H9 (cell line): ENCODE data around the gene CYP24A1. TPM values are rescaled to one million over a fixed set of nuclear protein-coding genes. Genes with fewer than 3 reads are reported as not detected.

Experiments
- DNase-seq: peaks from one replicate; pipeline ENCODE4 v3.0.0-alpha.2; 2017
- H2AFZ ChIP-seq: one replicate; pipeline ENCODE4 v1.6.1; 2013; ENCODE audit warnings: mild to moderate bottlenecking, low read length, control low read depth, moderate library complexity
- H2AK5ac ChIP-seq: 2 replicates; pipeline ENCODE4 v1.6.1; 2013; ENCODE audit warnings: low read length, control low read depth, mixed read lengths; ENCODE audit not compliant: insufficient read length
- H2BK120ac ChIP-seq: one replicate; pipeline ENCODE4 v1.6.1; 2013; ENCODE audit warnings: low read depth, mild to moderate bottlenecking, low read length, control low read depth, inconsistent platforms; ENCODE audit not compliant: poor library complexity, severe bottlenecking
- H2BK12ac ChIP-seq: 2 replicates; pipeline ENCODE4 v1.6.1; 2013; ENCODE audit warnings: low read length, control low read depth, mixed read lengths, low read depth; ENCODE audit not compliant: insufficient read length
- H2BK15ac ChIP-seq: 2 replicates; pipeline ENCODE4 v1.6.1; 2013; ENCODE audit warnings: low read depth, low read length, control low read depth
- H2BK20ac ChIP-seq: one replicate; pipeline ENCODE4 v1.6.1; 2013; ENCODE audit warnings: low read depth, mild to moderate bottlenecking, low read length, control low read depth, inconsistent platforms; ENCODE audit not compliant: poor library complexity, severe bottlenecking
- H2BK5ac ChIP-seq: 2 replicates; pipeline ENCODE4 v1.6.1; 2013; ENCODE audit warnings: low read length, control low read depth, mixed read lengths; ENCODE audit not compliant: insufficient read length
- H3K14ac ChIP-seq: 2 replicates; pipeline ENCODE4 v1.6.1; 2013; ENCODE audit warnings: low read length, control low read depth; ENCODE audit not compliant: insufficient read depth
- H3K18ac ChIP-seq: 2 replicates; pipeline ENCODE4 v1.6.1; 2013; ENCODE audit warnings: low read depth, mild to moderate bottlenecking, mixed read lengths, low read length, control low read depth; ENCODE audit not compliant: insufficient read length
- H3K23ac ChIP-seq: 2 replicates; pipeline ENCODE4 v1.6.1; 2013; ENCODE audit warnings: low read length, control low read depth, mixed read lengths, low read depth; ENCODE audit not compliant: insufficient read length
- H3K23me2 ChIP-seq: 2 replicates; pipeline ENCODE4 v1.6.1; 2013; ENCODE audit warnings: low read depth, mild to moderate bottlenecking, mixed read lengths, low read length, control low read depth; ENCODE audit not compliant: insufficient read length, poor library complexity, severe bottlenecking
- H3K27ac ChIP-seq: 2 replicates; pipeline ENCODE4 v1.5.1; 2013; ENCODE audit warnings: low read length, control low read depth, mixed read lengths, low read depth; ENCODE audit not compliant: insufficient read length
- H3K27me3 ChIP-seq: 2 replicates; pipeline ENCODE4 v1.6.1; 2013; ENCODE audit warnings: low read length, control low read depth, inconsistent platforms; ENCODE audit not compliant: insufficient read depth
- H3K4ac ChIP-seq: 2 replicates; pipeline ENCODE4 v1.6.1; 2013; ENCODE audit warnings: low read depth, mild to moderate bottlenecking, control low read depth, inconsistent platforms, low read length, moderate library complexity
- H3K4me1 ChIP-seq: 2 replicates; pipeline ENCODE4 v1.6.1; 2013; ENCODE audit warnings: low read length, control low read depth, inconsistent platforms; ENCODE audit not compliant: insufficient read depth
- H3K4me2 ChIP-seq: 2 replicates; pipeline ENCODE4 v1.6.1; 2013; ENCODE audit warnings: low read length, control low read depth, mixed read lengths; ENCODE audit not compliant: insufficient read length, insufficient read depth
- H3K56ac ChIP-seq: 2 replicates; pipeline ENCODE4 v1.6.1; 2013; ENCODE audit warnings: low read depth, mild to moderate bottlenecking, mixed read lengths, low read length, control low read depth; ENCODE audit not compliant: insufficient read length
- H3K79me1 ChIP-seq: 2 replicates; pipeline ENCODE4 v1.6.1; 2013; ENCODE audit warnings: low read depth, mild to moderate bottlenecking, moderate library complexity, low read length, control low read depth, inconsistent platforms; ENCODE audit not compliant: insufficient read depth, poor library complexity, severe bottlenecking
- H3K79me2 ChIP-seq: 2 replicates; pipeline ENCODE4 v1.6.1; 2013; ENCODE audit warnings: low read length, control low read depth, inconsistent platforms; ENCODE audit not compliant: insufficient read depth
- H3K9ac ChIP-seq: 2 replicates; pipeline ENCODE4 v1.6.1; 2013; ENCODE audit warnings: low read length, control low read depth, mixed read lengths; ENCODE audit not compliant: insufficient read length; ENCODE audit errors: extremely low read depth
- H3K9me3 ChIP-seq: one replicate; pipeline ENCODE4 v1.6.1; 2013; ENCODE audit warnings: low read depth, low read length, inconsistent platforms; ENCODE audit not compliant: control insufficient read depth
- H3T11ph ChIP-seq: one replicate; pipeline ENCODE4 v1.6.1; 2013; ENCODE audit warnings: mild to moderate bottlenecking, low read length, control low read depth, inconsistent platforms
- H4K20me1 ChIP-seq: one replicate; pipeline ENCODE4 v1.6.1; 2013; ENCODE audit not compliant: control insufficient read depth, insufficient read length, insufficient read depth
- H4K5ac ChIP-seq: 2 replicates; pipeline ENCODE4 v1.6.1; 2013; ENCODE audit warnings: low read depth, mild to moderate bottlenecking, mixed read lengths, low read length, control low read depth; ENCODE audit not compliant: insufficient read length
- H4K8ac ChIP-seq: replicated peaks from 2 replicates; pipeline ENCODE4 v1.6.1; 2013; ENCODE audit warnings: low read length, control low read depth, mixed read lengths, low read depth; ENCODE audit not compliant: insufficient read length
- H4K91ac ChIP-seq: 2 replicates; pipeline ENCODE4 v1.6.1; 2013; ENCODE audit warnings: low read depth, mild to moderate bottlenecking, moderate library complexity, mixed read lengths, low read length, control low read depth; ENCODE audit not compliant: insufficient read length
- H3K27ac Mint-ChIP-seq, 3 experiments: 2 replicates in 2 of 3; 3 replicates in 1 of 3; pipeline ENCODE4 v1.8.0; 2020 to 2021; ENCODE audit warnings: mixed read lengths in 3 of 3, mild to moderate bottlenecking in 1 of 3, moderate library complexity in 1 of 3
- H3K27me3 Mint-ChIP-seq: 2 replicates; pipeline ENCODE4 v1.8.0; 2021; ENCODE audit warnings: low read depth, mild to moderate bottlenecking, moderate library complexity, mixed read lengths
- H3K36me3 Mint-ChIP-seq, 3 experiments: 2 replicates in 2 of 3; 3 replicates in 1 of 3; pipeline ENCODE4 v1.8.0; 2020 to 2021; ENCODE audit warnings: low read depth in 3 of 3, mixed read lengths in 3 of 3; ENCODE audit not compliant: insufficient read depth in 1 of 3
- H3K4me1 Mint-ChIP-seq, 2 experiments: 2 replicates each; pipeline ENCODE4 v1.8.0; 2020; ENCODE audit warnings: mixed read lengths in 2 of 2
- H3K4me3 Mint-ChIP-seq, 2 experiments: 2 replicates in 1 of 2; 3 replicates in 1 of 2; pipeline ENCODE4 v1.8.0; 2020 to 2021; ENCODE audit warnings: mild to moderate bottlenecking in 2 of 2, mixed read lengths in 2 of 2, moderate library complexity in 1 of 2
- H3K9me3 Mint-ChIP-seq, 2 experiments: 2 replicates in 1 of 2; 3 replicates in 1 of 2; pipeline ENCODE4 v1.8.0; 2020; ENCODE audit warnings: mild to moderate bottlenecking in 2 of 2, mixed read lengths in 2 of 2, moderate library complexity in 1 of 2
- WGBS: extraction: QIAGEN DNeasy Blood & Tissue Kit; methylation state at CpG from one replicate; pipeline ENCODE4 v1.1.7; 2013; ENCODE audit warnings: missing lambda C conversion rate, low lambda C conversion rate, mixed read lengths; ENCODE audit not compliant: insufficient read length; ENCODE audit errors: extremely low coverage; 5-methylcytosine and 5-hydroxymethylcytosine counted together
- total RNA-seq: library from RNA; stranded (reverse); gene quantifications from 2 replicates; pipeline ENCODE4 v1.2.1, GENCODE V29; 2021
- TF ChIP-seq, protein P1 (sequence below): fragments of 200-600 bp; sonication (generic); conservative IDR thresholded peaks from 3 replicates; pipeline ENCODE4 v1.8.0; 2021; ENCODE audit warnings: antibody characterized with exemption, mild to moderate bottlenecking

Gene CYP24A1
- total RNA-seq, 1 experiment from 2014 or later, result not detected

DNA sequence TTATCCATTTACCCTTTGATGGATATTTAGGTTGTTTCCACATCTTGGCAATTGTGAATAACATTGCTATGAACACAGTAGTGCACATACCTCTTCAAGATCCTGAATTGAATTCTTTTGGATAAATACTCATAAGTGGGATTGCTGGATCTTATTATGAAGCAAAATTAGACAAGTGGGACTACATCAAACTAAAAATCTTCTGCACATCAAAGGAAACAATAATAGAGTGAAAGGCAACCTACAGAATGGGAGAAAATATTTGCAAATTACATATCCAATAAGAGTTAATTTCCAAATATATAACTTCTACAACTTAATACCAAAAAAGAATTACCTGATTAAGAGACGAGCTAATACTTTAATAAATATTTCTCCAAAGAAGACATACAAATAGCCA, 65.0 kb downstream of the CYP24A1 start:
- no peak overlapping the region for H2AK5ac ChIP-seq
- H2BK12ac ChIP-seq, result no peak overlapping the region
- H4K20me1 ChIP-seq, result no peaks in the 10 kb centered on the region

More for the DNA sequence above, 65.0 kb downstream of the CYP24A1 start:
- Histone ChIP-seq H2AFZ (no peak overlapping the region), H3K79me1 (no peaks in the 10 kb centered on the region), H3K79me2 (no peaks in the 10 kb centered on the region), H2BK15ac (no peak overlapping the region), H3K14ac (no peak overlapping the region), H3K23me2 (no peaks in the 10 kb centered on the region), H4K8ac (no peak overlapping the region), H4K91ac (no peak overlapping the region), H2BK20ac (no peak overlapping the region), H3K4me1 (no peaks in the 10 kb centered on the region; the same call in 1 of the 2 replicates), H3K4me2 (no peak overlapping the region), H2BK5ac (no peak overlapping the region), H3K27ac (no peak overlapping the region), H3K18ac (no peak overlapping the region), H4K5ac (no peak overlapping the region), H3K56ac (no peak overlapping the region), H3K9me3 (no peaks in the 10 kb centered on the region), H3K23ac (no peak overlapping the region), H2BK120ac (no peak overlapping the region), H3T11ph (no peak overlapping the region), H3K4ac (no peak overlapping the region), H3K27me3 (no peaks in the 10 kb centered on the region), H3K9ac (no peak overlapping the region)
- H3K4me3 Mint-ChIP-seq, result no peak overlapping the region
- no peak overlapping the region for H3K27ac Mint-ChIP-seq
- no CpG with 5 or more reads among the region's 1 CpG for WGBS
- H3K36me3 Mint-ChIP-seq, result no peaks in the 10 kb centered on the region
- H3K27me3 Mint-ChIP-seq, result no peaks in the 10 kb centered on the region; the same call in 1 of the 2 replicates
- no peaks in the 10 kb centered on the region; a peak in 1 of 5 replicates for H3K9me3 Mint-ChIP-seq
- H3K4me1 Mint-ChIP-seq, result peaks cover 2 to 3% of the 10 kb centered on the region in 2 experiments; a peak in 1 of 4 replicates
- TF ChIP-seq, protein P1, sequence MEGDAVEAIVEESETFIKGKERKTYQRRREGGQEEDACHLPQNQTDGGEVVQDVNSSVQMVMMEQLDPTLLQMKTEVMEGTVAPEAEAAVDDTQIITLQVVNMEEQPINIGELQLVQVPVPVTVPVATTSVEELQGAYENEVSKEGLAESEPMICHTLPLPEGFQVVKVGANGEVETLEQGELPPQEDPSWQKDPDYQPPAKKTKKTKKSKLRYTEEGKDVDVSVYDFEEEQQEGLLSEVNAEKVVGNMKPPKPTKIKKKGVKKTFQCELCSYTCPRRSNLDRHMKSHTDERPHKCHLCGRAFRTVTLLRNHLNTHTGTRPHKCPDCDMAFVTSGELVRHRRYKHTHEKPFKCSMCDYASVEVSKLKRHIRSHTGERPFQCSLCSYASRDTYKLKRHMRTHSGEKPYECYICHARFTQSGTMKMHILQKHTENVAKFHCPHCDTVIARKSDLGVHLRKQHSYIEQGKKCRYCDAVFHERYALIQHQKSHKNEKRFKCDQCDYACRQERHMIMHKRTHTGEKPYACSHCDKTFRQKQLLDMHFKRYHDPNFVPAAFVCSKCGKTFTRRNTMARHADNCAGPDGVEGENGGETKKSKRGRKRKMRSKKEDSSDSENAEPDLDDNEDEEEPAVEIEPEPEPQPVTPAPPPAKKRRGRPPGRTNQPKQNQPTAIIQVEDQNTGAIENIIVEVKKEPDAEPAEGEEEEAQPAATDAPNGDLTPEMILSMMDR, result no peak
- DNase-seq, result no peak
